Endothelial cell of umbilical vein (primary cell): Measurements from ENCODE around the gene IL18.

Experiments
- CTCF ChIP-seq, 2 donors: IDR thresholded peaks; 1 replicate in 1 of 2; 2 replicates in 1 of 2; pipeline ENCODE4 v1.5.1; 2011; ENCODE audit warnings: low read length in 2 of 2, mild to moderate bottlenecking in 2 of 2, moderate library complexity in 2 of 2, control low read depth in 1 of 2, inconsistent platforms in 1 of 2, low read depth in 1 of 2; ENCODE audit not compliant: insufficient read depth in 1 of 2; ENCODE audit errors: extremely low read depth in 1 of 2
- MAX ChIP-seq: IDR thresholded peaks from 2 replicates; pipeline ENCODE4 v1.6.1; 2011; ENCODE audit not compliant: insufficient read depth, insufficient read length
- MYC ChIP-seq: IDR thresholded peaks from one replicate; pipeline ENCODE4 v1.6.1; 2011; ENCODE audit warnings: mild to moderate bottlenecking, low read depth, low read length
- POLR2AphosphoS5 ChIP-seq: IDR thresholded peaks from 2 replicates; pipeline ENCODE4 v1.6.1; 2012; ENCODE audit warnings: low read depth, mild to moderate bottlenecking, control low read depth, low read length, moderate library complexity; ENCODE audit not compliant: insufficient read depth

GRCh38 chr11:112186304-112186703 lies 22.4 kb upstream of the IL18 start:
- TF ChIP-seq CTCF (IDR thresholded peaks at IDR 0.05; ENCODE audit: extremely low read depth in 1 of 2, insufficient read depth in 1 of 2, low read depth in 1 of 2, low read length in 2 of 2): no peak
- TF ChIP-seq MYC: no peak
- no peak for TF ChIP-seq MAX
- no peak for TF ChIP-seq POLR2AphosphoS5
